Panc1 (cell line): ENCODE results near the gene DNASE1L3. TPM values are rescaled to one million over a fixed set of nuclear protein-coding genes. Genes with fewer than 3 reads are reported as not detected.

Source experiments
- ATAC-seq: fragments of 200-7000 bp; cut with Tn5 transposase; 2 replicates; pipeline ENCODE4 v1.9.1; 2020; ENCODE audit warnings: mild to moderate bottlenecking, moderate library complexity
- BruUV-seq: library from RNA; stranded (reverse); fragments of 400-500 nt; replicated peaks from 2 replicates; lab custom pipeline; 2021; lab: Mats Ljungman, UMichigan
- CTCF ChIA-PET: fragments of 300-600 bp; sonication (Branson Sonifier 250); formaldehyde crosslinking; loops from one replicate; lab custom pipeline; 2022; ENCODE audit warnings: antibody characterized with exemption; lab: Charles Lee
- POLR2A ChIA-PET: fragments of 300-600 bp; sonication (Branson Sonifier 250); formaldehyde crosslinking; loops from one replicate; lab custom pipeline; 2022; ENCODE audit warnings: antibody characterized with exemption; lab: Charles Lee
- DNase-seq: peaks from one replicate; pipeline ENCODE4 v3.0.0-alpha.2; 2010; ENCODE audit warnings: low read depth, low spot score
- H3K27ac ChIP-seq: 2 replicates; pipeline ENCODE4 v1.5.1; 2011; ENCODE audit warnings: mild to moderate bottlenecking, low read length, inconsistent platforms
- H3K27me3 ChIP-seq: fragments of 200-500 bp; sonication (Bioruptor generic); 2 replicates; pipeline ENCODE4 v1.6.0; 2014; ENCODE audit warnings: low read length, inconsistent platforms; ENCODE audit not compliant: control insufficient read depth, insufficient read depth
- H3K36me3 ChIP-seq: fragments of 200-500 bp; sonication (Bioruptor generic); 2 replicates; pipeline ENCODE4 v1.5.1; 2014; ENCODE audit warnings: inconsistent platforms, mild to moderate bottlenecking, low read length, moderate library complexity; ENCODE audit not compliant: control insufficient read depth, insufficient read depth
- H3K4me1 ChIP-seq: 2 replicates; pipeline ENCODE4 v1.5.1; 2011; ENCODE audit warnings: inconsistent platforms, mild to moderate bottlenecking, low read length, moderate library complexity; ENCODE audit not compliant: control insufficient read depth, insufficient read depth
- H3K4me3 ChIP-seq, 2 experiments: 2 replicates each; pipeline ENCODE4 v1.5.1; 2011 to 2012; ENCODE audit warnings: low read depth in 2 of 2, low read length in 2 of 2, mild to moderate bottlenecking in 2 of 2, inconsistent platforms in 1 of 2, moderate library complexity in 1 of 2
- H3K9me3 ChIP-seq: fragments of 200-500 bp; sonication (Bioruptor generic); 2 replicates; pipeline ENCODE4 v1.5.1; 2014; ENCODE audit warnings: low read depth, mild to moderate bottlenecking, inconsistent platforms, low read length, moderate library complexity; ENCODE audit not compliant: control insufficient read depth, insufficient read depth
- POLR2AphosphoS5 ChIP-seq: IDR thresholded peaks from 2 replicates; pipeline ENCODE4 v1.6.1; 2012; ENCODE audit warnings: mild to moderate bottlenecking, low read depth, low read length, moderate library complexity
- SIN3A ChIP-seq: IDR thresholded peaks from 2 replicates; pipeline ENCODE4 v1.6.1; 2012; ENCODE audit warnings: low read depth, mild to moderate bottlenecking, low read length, moderate library complexity, borderline replicate concordance; ENCODE audit not compliant: insufficient read depth
- TCF7L2 ChIP-seq: IDR thresholded peaks from 2 replicates; pipeline ENCODE4 v1.6.1; 2011; ENCODE audit warnings: mild to moderate bottlenecking, low read depth, low read length, inconsistent platforms
- in situ Hi-C: cut with HindIII; loops from 2 replicates; pipeline ENCODE4 v1.10.0; 2016; ENCODE audit warnings: low sequenced_read_pairs, low pct_unique_long_range_greater_than_20kb
- intact Hi-C: fragments of 100-400 bp; cut with micrococcal nuclease; formaldehyde crosslinking; loops from one replicate; pipeline ENCODE4 v1.10.0; 2022; ENCODE audit not compliant: unreplicated experiment
- total RNA-seq: library from RNA; stranded (reverse); gene quantifications from one replicate; pipeline ENCODE4 v1.2.1, GENCODE V29; 2021; ENCODE audit not compliant: unreplicated experiment
- TF ChIP-seq, protein P1 (sequence below), 2 experiments: IDR thresholded peaks; 2 replicates each; pipeline ENCODE4 v1.6.1; 2011 to 2012; ENCODE audit warnings: low read depth in 2 of 2, control low read depth in 1 of 2, low read length in 1 of 2, mild to moderate bottlenecking in 1 of 2, moderate library complexity in 1 of 2; ENCODE audit not compliant: insufficient read depth in 1 of 2
- TF ChIP-seq, protein P2 (sequence below): fragments of 450-650 bp; IDR thresholded peaks from 2 replicates; pipeline ENCODE4 v1.5.1; 2017; ENCODE audit warnings: mild to moderate bottlenecking

Gene DNASE1L3
- total RNA-seq, 1 experiment from 2014 or later, result not detected

DNA sequence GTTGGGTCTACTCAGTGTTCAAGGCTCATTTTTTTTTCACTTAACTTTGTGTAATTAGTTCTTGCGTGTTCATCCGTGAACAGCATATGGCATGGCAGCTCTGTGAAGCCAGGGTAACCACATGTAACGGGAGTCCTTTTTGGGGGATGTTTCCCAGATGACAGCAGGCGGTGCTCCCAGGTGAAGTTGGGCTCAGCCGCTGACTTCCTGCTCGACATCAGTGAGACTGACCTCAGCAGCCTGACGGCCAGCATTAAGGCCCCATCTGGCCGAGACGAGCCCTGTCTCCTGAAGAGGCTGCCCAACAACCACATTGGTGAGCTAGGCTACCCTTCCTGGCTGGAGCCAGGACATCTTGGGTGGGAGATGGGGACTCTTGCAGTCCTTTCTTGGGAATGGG is 62.7 kb downstream of the DNASE1L3 start:
- intact Hi-C loops, result no loop called here
- H3K4me1 ChIP-seq, result peaks cover 16% of the 10 kb centered on the region
- no peak overlapping the region for H3K27ac ChIP-seq
- peaks cover 32% of the 10 kb centered on the region for H3K36me3 ChIP-seq
- ATAC-seq, result no peak
- TF ChIP-seq, protein P1, sequence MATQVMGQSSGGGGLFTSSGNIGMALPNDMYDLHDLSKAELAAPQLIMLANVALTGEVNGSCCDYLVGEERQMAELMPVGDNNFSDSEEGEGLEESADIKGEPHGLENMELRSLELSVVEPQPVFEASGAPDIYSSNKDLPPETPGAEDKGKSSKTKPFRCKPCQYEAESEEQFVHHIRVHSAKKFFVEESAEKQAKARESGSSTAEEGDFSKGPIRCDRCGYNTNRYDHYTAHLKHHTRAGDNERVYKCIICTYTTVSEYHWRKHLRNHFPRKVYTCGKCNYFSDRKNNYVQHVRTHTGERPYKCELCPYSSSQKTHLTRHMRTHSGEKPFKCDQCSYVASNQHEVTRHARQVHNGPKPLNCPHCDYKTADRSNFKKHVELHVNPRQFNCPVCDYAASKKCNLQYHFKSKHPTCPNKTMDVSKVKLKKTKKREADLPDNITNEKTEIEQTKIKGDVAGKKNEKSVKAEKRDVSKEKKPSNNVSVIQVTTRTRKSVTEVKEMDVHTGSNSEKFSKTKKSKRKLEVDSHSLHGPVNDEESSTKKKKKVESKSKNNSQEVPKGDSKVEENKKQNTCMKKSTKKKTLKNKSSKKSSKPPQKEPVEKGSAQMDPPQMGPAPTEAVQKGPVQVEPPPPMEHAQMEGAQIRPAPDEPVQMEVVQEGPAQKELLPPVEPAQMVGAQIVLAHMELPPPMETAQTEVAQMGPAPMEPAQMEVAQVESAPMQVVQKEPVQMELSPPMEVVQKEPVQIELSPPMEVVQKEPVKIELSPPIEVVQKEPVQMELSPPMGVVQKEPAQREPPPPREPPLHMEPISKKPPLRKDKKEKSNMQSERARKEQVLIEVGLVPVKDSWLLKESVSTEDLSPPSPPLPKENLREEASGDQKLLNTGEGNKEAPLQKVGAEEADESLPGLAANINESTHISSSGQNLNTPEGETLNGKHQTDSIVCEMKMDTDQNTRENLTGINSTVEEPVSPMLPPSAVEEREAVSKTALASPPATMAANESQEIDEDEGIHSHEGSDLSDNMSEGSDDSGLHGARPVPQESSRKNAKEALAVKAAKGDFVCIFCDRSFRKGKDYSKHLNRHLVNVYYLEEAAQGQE (IDR thresholded peaks at IDR 0.05; ENCODE audit: insufficient read depth in 1 of 2, low read depth in 2 of 2, low read length in 1 of 2), result no peak
- TF ChIP-seq SIN3A (no peak), TCF7L2 (no peak), POLR2AphosphoS5 (no peak)
- TF ChIP-seq, protein P2, sequence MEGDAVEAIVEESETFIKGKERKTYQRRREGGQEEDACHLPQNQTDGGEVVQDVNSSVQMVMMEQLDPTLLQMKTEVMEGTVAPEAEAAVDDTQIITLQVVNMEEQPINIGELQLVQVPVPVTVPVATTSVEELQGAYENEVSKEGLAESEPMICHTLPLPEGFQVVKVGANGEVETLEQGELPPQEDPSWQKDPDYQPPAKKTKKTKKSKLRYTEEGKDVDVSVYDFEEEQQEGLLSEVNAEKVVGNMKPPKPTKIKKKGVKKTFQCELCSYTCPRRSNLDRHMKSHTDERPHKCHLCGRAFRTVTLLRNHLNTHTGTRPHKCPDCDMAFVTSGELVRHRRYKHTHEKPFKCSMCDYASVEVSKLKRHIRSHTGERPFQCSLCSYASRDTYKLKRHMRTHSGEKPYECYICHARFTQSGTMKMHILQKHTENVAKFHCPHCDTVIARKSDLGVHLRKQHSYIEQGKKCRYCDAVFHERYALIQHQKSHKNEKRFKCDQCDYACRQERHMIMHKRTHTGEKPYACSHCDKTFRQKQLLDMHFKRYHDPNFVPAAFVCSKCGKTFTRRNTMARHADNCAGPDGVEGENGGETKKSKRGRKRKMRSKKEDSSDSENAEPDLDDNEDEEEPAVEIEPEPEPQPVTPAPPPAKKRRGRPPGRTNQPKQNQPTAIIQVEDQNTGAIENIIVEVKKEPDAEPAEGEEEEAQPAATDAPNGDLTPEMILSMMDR, result no peak
- ChIA-PET CTCF (no interaction called here), POLR2A (no interaction called here)
- in situ Hi-C loops, result no loop called here
- no peaks in the 10 kb centered on the region for H3K27me3 ChIP-seq
- no peak overlapping the region for H3K4me3 ChIP-seq
- H3K9me3 ChIP-seq, result no peaks in the 10 kb centered on the region
- DNase-seq, result no peak
- BruUV-seq, result no TSS peak

DNA sequence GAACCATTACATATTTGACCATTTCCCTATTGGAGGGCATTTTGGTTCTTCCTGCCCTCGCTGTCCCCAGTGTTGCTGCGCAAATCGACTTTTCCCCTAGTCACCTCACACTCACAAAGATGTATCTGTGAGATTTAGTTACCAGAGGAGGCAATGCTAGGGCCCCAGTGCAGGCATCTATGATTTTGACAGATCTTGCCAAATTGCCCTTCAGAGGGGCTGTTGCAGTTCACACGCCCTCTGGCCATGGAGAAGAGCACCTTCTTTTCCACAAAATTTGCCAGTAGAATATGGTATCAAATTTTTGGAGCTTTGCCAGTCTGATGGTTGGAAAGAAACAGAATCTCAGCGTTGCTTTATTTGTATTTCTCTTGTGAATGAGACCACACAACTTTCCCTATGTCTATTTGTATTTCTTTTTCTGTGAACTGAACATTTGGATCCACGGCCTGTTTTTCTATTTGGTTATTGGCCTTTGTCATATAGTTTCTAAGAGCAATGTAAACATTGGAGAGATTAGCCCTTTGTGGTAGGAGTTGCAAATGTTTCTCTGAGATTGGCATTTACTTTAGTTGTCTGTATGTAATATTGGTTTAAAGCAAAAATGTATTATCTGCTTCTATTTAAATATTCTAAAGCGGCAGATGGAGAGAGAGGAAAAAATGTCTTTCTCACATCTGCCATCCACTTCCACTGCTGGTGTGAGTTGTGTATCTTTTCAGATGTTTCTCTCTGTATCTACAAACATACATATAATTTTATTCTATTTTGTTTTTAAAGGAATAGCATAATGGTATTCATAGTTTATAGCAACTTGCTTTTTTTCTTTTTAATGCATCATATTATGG is 66.1 kb downstream of the DNASE1L3 start:
- CTCF ChIA-PET, result no interaction called here
- Histone ChIP-seq H3K4me3 (no peak overlapping the region), H3K27me3 (no peaks in the 10 kb centered on the region), H3K4me1 (peaks cover 20% of the 10 kb centered on the region), H3K9me3 (no peaks in the 10 kb centered on the region), H3K27ac (no peak overlapping the region), H3K36me3 (peaks cover 21% of the 10 kb centered on the region)
- POLR2A ChIA-PET, result no interaction called here
- intact Hi-C loops, result no loop called here
- no peak for ATAC-seq
- in situ Hi-C loops, result no loop called here
- no peak for DNase-seq
- BruUV-seq, result no TSS peak
- TF ChIP-seq POLR2AphosphoS5 (no peak), SIN3A (no peak), TCF7L2 (no peak)
- TF ChIP-seq, protein P2, result no peak
- TF ChIP-seq, protein P1 (IDR thresholded peaks at IDR 0.05; ENCODE audit: insufficient read depth in 1 of 2, low read depth in 2 of 2, low read length in 1 of 2), result no peak
